ENCODE results near the gene ANKRD29.

The ANKRD29 gene

GRCh38 chr18:23569299-23570063 lies 93.2 kb downstream of the ANKRD29 start:
- no peaks in the 10 kb centered on the region for H3K27me3 ChIP-seq
- peaks cover 0 to 5% (median 2%) of the 10 kb centered on the region in 4 donors for H3K4me1 ChIP-seq
- peaks cover 46 to 81% (median 76%) of the 10 kb centered on the region in 3 donors for H3K36me3 ChIP-seq
- no peak overlapping the region for H3K4me3 ChIP-seq
- TF ChIP-seq, protein P1, sequence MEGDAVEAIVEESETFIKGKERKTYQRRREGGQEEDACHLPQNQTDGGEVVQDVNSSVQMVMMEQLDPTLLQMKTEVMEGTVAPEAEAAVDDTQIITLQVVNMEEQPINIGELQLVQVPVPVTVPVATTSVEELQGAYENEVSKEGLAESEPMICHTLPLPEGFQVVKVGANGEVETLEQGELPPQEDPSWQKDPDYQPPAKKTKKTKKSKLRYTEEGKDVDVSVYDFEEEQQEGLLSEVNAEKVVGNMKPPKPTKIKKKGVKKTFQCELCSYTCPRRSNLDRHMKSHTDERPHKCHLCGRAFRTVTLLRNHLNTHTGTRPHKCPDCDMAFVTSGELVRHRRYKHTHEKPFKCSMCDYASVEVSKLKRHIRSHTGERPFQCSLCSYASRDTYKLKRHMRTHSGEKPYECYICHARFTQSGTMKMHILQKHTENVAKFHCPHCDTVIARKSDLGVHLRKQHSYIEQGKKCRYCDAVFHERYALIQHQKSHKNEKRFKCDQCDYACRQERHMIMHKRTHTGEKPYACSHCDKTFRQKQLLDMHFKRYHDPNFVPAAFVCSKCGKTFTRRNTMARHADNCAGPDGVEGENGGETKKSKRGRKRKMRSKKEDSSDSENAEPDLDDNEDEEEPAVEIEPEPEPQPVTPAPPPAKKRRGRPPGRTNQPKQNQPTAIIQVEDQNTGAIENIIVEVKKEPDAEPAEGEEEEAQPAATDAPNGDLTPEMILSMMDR (IDR thresholded peaks at IDR 0.05) = no peak
- intact Hi-C loops (cut with DNase I; ENCODE audit: low total_unique reads) = no loop called here
- no peak overlapping the region for H3K27ac ChIP-seq
- no peaks in the 10 kb centered on the region for H3K9me3 ChIP-seq
- no peak for DNase-seq

DNA sequence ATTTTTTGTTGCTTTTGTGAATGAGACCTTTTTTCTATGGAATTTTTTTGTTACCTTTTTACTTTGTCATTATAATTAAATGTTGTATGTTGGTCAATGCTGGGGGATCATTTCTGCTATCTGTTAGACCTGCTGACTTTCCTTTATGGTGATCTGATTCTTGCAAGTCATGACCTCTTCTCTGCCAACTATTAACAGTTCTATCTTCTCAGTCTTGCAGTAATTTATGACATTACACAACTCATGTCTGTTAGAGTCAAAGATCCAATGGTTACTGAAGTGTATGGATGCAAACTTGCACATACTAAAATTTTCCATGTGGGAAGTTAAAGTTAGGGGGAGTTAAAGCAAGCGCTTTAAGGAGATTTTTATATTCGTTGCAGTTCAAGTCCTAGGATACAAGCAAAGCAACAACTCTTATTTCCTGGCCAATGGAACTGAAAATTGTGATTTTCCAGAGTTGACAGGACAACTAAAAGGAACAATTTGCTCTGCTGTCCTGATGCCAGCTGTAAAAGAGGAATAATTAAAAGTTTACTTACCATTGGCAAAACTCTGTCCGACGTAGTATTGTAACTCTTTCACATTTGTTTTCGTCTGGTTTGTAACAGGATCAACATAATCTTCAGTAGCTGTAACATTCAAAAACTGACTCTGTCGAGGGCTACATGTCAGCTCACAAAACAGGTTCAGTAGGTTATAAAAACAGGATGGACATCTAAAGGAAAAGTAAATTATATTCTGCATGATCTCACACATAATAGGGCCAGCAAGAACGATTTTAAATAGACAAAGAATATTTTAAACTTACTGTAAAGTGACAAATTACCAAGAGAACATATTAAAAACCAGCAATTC lies 94.2 kb downstream of the ANKRD29 start:
- Histone ChIP-seq H3K9me3 (no peaks in the 10 kb centered on the region), H3K27me3 (no peaks in the 10 kb centered on the region), H3K4me1 (no peaks in the 10 kb centered on the region), H3K27ac (no peak overlapping the region), H3K4me3 (no peak overlapping the region), H3K36me3 (peaks cover 52 to 90% (median 82%) of the 10 kb centered on the region in 3 donors)
- TF ChIP-seq, protein P1 (IDR thresholded peaks at IDR 0.05) = no peak
- DNase-seq = no peak
- intact Hi-C loops (cut with DNase I; ENCODE audit: low total_unique reads) = no loop called here

- no peak for DNase-seq
- intact Hi-C loops (cut with DNase I; ENCODE audit: low total_unique reads) = no loop called here
- H3K9me3 ChIP-seq = no peaks in the 10 kb centered on the region
- H3K36me3 ChIP-seq = peaks cover 56 to 95% (median 86%) of the 10 kb centered on the region in 3 donors
- no peaks in the 10 kb centered on the region for H3K27me3 ChIP-seq
- TF ChIP-seq, protein P1 (IDR thresholded peaks at IDR 0.05) = no peak
- H3K4me1 ChIP-seq = no peaks in the 10 kb centered on the region
- H3K27ac ChIP-seq = no peak overlapping the region
- H3K4me3 ChIP-seq = no peak overlapping the region
Observed at GRCh38 chr18:23567671-23568070, 95.0 kb downstream of the ANKRD29 start.

- Histone ChIP-seq H3K4me3 (no peak overlapping the region), H3K4me1 (no peaks in the 10 kb centered on the region), H3K36me3 (peaks cover 57 to 95% (median 86%) of the 10 kb centered on the region in 3 donors), H3K27me3 (no peaks in the 10 kb centered on the region), H3K27ac (no peak overlapping the region), H3K9me3 (no peaks in the 10 kb centered on the region)
- intact Hi-C loops (cut with DNase I; ENCODE audit: low total_unique reads) = no loop called here
- TF ChIP-seq, protein P1 (IDR thresholded peaks at IDR 0.05) = no peak
- DNase-seq = no peak
Observed at GRCh38 chr18:23565916-23566547, 96.7 kb downstream of the ANKRD29 start.

GRCh38 chr18:23563377-23564043 lies 99.2 kb downstream of the ANKRD29 start:
- H3K27me3 ChIP-seq = no peaks in the 10 kb centered on the region
- no peaks in the 10 kb centered on the region for H3K4me1 ChIP-seq
- no peak overlapping the region for H3K4me3 ChIP-seq
- no peak for DNase-seq
- no peak overlapping the region for H3K27ac ChIP-seq
- TF ChIP-seq, protein P1 (IDR thresholded peaks at IDR 0.05) = no peak
- peaks cover 61 to 93% (median 87%) of the 10 kb centered on the region in 3 donors for H3K36me3 ChIP-seq
- intact Hi-C loops (cut with DNase I; ENCODE audit: low total_unique reads) = no loop called here
- no peaks in the 10 kb centered on the region for H3K9me3 ChIP-seq

All from tibial artery (tissue), 4 donors.